DMS153 treated with DMSO at 0.1 percent for 48 hours (cell line): ENCODE measurements around the gene ESRRB.
A peak's percentile ranks its signal among the peaks of the same experiment; 100 is the strongest.
"Not testable (repeated sequence)": the region's sequence is repeated elsewhere in the genome, so short reads cannot be mapped to it uniquely, and the experiment has no call there.

ENCODE experiments used
- DNase-seq: peaks from one replicate; lab custom pipeline; 2025; ENCODE audit not compliant: unreplicated experiment; lab: John Stamatoyannopoulos, UW

The ESRRB gene

DNA sequence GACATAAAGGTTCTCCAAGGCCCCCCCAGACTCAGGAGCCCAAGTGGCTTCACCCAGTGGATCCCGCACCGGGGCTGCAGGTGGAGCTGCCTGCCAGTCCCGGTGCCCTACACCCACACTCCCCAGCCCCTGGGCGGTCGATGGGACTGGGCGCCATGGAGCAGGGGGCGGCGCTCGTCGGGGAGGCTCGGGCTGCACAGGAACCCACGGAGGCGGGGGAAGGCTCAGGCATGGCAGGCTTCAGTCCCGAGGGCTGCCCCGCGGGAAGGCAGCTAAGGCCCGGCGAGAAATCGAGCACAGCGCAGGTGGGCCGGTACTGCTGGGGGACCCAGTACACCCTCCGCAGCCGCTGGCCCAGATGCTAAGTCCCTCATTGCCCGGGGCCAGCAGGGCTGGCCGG lies 160.7 kb downstream of the ESRRB start:
- DNase-seq: not testable (repeated sequence)

DNA sequence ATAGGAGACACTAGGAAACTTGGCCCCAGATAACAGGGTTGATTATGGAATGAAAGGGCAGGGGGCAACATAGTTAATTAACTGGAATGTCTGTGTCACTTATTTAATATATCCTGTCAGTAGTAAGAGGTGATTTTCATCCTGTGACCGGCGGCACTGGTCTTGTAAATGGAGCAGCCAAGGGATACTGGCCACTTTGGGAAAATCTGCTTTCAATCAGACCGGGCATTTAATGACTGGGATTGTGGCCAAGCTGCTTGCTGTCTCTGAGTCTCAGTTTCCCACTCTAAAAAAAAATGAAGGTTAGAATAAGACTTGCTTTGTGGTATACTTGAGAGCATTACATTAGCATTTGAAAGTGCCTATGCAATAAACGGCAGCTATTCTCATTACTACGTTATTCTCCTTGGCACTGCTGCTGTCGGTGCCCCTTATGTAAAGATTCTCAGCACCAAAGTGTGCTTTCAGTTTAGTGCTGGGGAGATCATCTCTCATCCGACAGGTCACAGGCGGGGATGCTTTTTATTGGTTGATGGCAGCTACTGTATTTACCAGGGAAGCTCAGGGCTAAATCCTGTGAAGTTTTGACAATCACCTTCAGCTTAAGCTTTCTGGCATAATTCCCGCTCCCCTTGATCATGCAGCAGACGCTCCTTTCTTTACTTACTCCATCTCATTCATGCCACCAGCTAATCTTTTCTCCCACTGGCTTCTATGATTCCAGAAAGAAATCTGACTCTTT lies 162.1 kb downstream of the ESRRB start:
- DNase-seq: peak; percentile 15

DNA sequence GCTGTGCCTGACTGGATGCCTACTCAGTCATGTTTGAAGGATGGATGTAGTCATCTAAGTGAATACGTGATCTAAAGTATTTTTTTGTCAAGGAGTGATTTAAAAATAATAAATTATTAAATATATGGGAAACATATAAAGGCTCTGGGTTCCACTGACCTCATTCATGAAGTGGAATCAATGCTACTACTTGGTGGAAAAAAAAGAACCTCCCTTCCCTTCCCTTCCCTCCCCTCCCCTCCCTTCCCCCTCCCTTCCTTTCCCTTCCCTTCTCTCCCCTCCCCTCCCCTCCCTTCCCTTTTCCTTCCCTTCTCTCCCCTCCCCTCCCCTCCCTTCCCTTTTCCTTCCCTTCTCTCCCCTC lies 162.7 kb downstream of the ESRRB start:
- DNase-seq: no peak

DNA sequence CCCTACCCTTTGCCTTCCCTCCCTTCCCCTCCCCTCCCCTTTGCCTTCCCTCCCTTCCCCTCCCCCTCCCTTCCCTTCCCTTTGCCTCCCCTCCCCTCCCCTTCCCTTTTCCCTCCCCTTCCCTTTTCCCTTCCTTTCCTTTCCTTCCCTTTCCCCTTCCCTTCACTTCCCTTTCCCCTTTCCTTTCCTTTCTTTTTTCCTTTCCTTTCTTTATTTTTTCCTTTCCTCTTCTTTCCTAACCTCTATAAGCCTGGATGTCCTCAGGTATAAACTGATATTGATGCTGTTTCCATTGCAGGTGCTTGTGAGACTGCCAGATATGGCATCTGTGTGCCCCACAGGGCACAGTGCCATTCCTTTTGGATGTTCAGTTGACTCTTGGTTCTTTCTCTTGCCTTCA lies 163.2 kb downstream of the ESRRB start:
- no peak for DNase-seq

DNA sequence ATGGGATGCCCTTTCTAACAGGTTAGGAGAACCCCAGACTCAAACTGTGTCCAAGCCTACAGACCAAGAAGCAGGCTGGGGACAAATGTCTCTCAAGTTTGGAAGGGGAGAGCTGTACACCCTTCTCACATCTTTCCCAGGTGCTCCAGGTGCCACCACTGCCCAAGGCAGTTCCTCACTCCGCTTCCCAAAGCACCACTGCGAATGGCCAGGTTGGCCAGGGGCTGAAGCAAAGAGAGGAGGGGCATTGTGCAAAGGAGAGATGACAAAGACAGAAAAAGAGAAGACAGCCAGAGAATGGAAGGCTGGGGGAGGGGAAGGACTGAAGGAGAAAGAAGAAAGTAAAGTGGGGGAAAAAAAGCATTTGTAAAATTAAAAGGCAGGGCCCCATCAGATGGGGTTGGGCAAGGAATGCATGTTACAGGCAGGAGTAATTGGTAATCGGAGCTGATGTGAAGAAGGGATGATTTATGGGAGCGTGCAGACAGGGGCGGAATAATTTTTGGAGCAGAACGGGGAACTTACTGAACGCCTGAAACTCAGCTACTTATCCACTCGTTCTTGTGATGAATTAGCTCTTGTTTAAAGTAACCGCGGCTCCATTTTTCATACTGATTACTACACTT lies 165.8 kb downstream of the ESRRB start:
- no peak for DNase-seq

DNA sequence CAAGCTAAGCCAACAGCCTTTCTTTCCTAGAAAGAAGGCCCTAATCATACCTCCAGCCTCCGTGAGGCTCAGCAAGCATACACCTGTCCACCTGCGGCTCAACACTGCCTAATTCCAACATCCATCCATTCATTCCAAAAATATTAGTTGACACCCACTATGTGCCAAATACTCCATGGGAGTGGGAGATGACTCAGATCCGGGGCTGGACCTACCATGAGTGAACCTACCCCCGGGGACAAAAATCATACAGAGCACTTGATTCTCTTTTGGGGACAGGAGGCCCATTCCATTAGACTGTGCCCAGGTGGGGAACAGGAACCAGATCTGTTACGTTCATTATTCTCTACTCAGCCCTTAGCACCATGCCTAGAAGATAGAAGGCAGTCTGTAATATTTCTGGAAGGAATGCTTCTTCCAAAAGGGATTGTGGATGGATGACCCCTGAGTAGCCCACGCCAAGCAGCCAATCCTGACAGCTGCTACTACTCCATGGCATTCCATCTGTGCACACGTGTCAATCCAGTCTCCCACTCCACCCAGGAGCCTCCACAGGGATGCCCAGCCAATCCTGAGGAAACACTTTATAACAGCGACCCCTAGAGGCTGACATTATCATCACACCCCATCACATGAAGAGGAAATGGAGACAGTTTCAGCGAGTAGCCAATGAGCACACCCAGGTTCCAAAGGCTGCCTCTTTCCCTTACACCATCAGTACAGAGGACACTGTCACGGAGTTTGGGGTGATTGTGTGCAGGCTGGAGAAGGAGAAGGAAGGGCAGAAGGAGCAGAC lies 170.7 kb downstream of the ESRRB start:
- DNase-seq: peak; percentile 19

DNA sequence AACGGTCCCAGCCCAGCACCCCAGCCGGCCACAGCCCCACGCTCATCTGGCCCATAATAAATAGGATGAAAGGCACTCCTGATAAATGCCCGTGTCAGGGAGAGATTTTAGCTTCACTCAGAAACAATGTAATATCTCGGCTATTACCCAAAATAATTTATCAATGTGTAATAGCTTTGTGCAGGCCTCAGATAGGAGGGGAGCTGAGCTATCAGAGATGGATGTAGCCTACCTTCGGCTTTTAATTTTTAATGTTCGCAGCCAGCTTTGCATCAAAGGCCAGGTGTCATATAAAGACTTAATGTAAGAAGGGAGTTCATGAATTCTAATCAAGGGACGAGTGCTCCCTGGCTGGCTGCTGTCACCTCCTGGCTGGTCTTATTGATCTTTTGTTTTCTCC lies 171.9 kb downstream of the ESRRB start:
- no peak for DNase-seq

DNA sequence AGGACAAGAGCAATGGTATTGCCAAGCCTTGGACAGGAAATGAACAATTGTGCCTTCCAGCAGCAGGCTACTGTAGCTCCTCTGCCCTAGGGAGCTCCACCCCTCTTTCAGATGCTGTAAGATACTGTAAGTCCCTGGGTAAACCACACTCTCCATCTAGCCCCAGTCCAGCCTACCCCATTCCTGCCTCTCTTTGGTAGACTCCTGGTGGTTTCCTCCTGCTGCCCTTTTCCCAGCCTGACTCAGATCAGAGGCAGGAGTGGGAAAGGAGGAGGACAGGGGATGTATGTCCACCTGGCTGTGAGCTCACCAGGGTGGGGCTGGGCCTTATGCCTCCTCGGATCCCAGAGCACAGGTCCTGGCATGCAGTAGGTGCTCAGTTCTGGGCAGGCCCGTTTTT lies 174.6 kb downstream of the ESRRB start:
- no peak for DNase-seq

DNA sequence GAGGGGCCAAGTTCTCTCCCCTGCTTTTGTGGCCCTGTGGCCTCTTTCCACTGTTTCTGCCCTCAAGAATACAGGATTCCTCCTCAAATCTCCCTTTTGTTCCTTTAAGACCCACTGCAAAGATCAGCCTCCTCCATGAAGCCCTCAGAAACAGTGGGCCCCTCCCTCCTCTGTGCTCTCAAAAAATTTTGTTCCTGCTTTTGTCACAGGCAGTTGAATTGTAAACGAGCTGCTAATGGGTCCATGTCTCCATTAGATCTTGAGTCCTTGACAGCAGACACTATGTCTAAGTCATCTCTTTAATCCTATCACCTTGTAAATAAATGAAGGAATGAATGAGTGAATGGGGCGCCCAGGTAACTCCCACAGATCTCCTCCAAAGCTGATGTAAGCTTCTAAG lies 175.2 kb downstream of the ESRRB start:
- no peak for DNase-seq
